ENCODE measurements around the gene GALNT16.

- no peak for TF ChIP-seq CTCF (optimal IDR thresholded peaks at IDR 0.05 in 1 of 3, IDR thresholded peaks at IDR 0.05 in 1 of 3, conservative IDR thresholded peaks at IDR 0.05 in 1 of 3; ENCODE audit: extremely low read depth in 1 of 3, insufficient read depth in 2 of 3, low read length in 3 of 3)
- no peak for TF ChIP-seq EZH2 (IDR thresholded peaks at IDR 0.05; ENCODE audit: low read length)
Measured at GRCh38 chr14:69326611-69327010, 66.7 kb downstream of the GALNT16 start.
